IPS-NIHi11 (cell line): ENCODE data around the gene GOLGA8J.
"Not testable (repeated sequence)": the region's sequence is repeated elsewhere in the genome, so short reads cannot be mapped to it uniquely, and the experiment has no call there.

Experiments used
- DNase-seq: peaks from one replicate; pipeline ENCODE4 v3.0.0; 2012; ENCODE audit warnings: mixed read lengths, low spot score

GOLGA8J gene, protein sequence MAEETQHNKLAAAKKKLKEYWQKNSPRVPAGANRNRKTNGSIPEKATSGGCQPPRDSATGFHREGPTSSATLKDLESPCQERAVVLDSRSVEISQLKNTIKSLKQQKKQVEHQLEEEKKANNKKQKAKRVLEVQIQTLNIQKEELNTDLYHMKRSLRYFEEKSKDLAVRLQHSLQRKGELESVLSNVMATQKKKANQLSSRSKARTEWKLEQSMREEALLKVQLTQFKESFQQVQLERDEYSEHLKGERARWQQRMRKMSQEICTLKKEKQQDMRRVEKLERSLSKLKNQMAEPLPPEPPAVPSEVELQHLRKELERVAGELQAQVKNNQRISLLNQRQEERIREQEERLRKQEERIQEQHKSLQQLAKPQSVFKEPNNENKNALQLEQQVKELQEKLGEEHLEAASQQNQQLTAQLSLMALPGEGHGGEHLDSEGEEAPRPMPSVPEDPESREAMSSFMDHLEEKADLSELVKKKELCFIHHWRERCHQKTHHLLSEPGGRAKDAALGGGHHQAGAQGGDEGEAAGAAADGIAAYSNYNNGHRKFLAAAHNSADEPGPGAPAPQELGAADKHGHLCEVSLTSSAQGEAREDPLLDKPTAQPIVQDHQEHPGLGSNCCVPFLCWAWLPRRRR

DNA sequence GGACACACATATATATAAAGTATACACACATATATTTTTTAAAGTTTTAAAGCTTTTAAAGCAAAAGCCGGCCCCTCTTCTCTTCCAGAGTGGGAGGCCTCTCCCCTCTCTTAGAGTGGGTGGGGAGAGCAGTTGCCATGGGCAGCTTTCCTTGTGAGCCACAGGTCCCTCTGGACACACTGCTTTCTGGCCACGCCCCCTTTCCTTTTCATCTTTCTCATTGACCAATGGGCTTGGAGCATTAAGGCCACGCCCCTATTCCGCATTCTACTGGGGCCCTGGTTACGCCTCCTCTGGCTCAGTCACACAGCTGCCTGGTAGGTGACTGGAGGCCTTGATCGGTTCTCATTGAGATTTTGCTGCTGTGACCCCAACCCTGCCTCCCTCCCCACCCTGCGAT, at the start of gene GOLGA8J:
GOLGA8J (plus strand) TSS at position 301 of the 400 bp plus-strand sequence; CDS start at position 399, 98 bp downstream.
- not testable (repeated sequence) for DNase-seq

GRCh38 chr15:30033211-30033610, 49.5 kb upstream of the GOLGA8J start:
- no peak for DNase-seq

DNA sequence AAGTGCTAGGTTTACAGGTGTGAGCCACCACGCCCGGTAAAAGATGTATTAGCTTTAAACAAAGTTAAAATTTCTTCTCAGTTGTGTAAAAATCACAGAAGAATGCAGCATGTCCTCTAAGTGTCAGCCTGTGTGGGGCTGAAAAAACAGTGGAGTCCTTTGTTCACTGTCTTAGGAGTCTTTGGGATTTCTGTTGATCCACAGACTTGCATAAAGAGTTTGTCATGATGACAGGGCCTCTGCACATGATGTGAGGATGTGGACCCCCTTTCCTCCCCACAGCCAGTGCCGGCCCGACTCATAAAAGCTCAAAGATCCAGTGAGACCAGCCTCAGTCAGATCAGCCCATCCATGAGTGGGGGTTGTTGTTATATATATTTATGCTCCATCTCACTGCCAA, 49.0 kb upstream of the GOLGA8J start:
- no peak for DNase-seq

DNA sequence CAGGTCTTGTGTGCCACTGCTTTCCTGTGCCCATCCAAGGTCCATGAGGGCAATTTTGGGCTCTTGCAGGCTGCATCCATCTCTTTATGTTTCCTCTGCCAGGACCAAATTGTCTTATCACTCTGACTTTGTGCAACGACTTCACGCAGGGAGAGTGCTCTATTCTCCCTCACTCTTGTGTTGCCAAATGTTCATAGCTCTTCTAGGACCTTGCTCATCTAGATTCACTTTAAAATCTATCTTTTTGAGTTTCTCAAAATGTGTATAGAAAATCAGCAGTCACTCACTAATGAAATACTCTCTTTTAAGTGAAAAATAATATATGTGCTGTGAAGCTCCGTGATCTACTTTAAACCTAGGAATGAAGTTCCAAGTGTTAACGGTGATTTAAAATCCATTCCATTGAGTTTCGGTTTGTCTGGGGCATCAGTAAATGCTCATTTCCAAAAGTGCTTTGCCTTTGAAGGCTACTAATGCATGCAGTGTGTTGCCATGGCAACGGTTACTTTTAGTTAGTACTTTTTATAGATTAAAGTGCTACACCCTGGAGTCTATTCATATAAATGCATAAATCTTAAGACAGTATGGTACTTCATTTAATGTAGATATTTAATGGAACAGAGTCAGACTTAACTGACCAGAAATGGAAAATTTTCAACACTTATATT, 46.6 kb upstream of the GOLGA8J start:
- no peak for DNase-seq

GRCh38 chr15:30038667-30039523, 43.9 kb upstream of the GOLGA8J start:
- DNase-seq: no peak

DNA sequence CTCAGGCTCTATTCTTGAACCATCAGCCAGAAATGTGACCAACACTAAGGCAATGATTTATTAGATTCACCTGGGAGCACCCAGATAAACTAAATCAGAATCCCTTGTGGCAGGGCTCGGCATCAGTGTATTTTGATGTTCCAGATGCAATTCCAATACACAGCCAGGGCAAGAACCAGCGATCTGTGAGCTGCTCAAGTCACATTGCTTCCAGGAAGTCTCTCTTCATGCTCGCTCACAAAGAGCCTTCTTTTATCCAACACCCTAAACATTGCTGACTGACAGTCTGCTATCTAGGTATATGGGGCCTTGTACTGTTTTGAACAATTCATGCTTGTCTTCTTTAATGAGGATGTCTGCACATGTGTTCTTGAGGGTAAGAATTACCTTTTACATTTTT, 40.9 kb upstream of the GOLGA8J start:
- DNase-seq: no peak

DNA sequence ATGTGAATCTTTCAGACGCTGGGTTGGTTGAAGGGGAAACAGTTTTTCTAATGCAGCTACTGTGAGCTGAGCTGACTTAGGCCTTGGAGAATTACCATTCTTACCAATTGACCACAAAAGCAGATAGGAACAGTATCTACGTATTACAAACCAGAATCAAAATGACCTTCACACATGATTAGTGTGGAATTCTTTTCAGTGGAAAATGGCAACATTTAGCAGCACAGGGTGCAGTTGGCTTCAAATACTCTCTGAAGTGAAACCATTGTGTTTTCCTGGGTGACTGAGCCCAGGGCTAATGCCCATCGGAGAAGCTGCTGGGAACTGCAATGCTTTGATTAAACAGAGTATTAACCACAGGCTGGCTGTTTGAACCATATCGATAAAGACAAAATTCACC, 40.2 kb upstream of the GOLGA8J start:
- no peak for DNase-seq

- DNase-seq: no peak
These were observed 39.5 kb upstream of the GOLGA8J start for GRCh38 chr15:30043211-30043655.

- no peak for DNase-seq
These were observed 38.4 kb upstream of the GOLGA8J start for GRCh38 chr15:30044377-30044776.

DNA sequence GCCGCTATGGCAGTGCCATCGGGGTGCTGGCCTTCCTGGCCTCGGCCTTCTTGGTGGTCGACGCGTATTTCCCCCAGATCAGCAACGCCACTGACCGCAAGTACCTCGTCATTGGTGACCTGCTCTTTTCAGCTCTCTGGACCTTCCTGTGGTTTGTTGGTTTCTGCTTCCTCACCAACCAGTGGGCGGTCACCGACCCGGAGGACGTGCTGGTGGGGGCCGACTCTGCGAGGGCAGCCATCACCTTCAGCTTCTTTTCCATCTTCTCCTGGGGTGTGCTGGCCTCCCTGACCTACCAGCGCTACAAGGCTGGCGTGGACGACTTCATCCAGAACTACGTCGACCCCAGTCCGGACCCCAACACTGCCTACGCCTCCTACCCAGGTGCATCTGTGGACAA, 37.9 kb upstream of the GOLGA8J start:
- not testable (repeated sequence) for DNase-seq

- peak; percentile 29 for DNase-seq
These were observed 37.3 kb upstream of the GOLGA8J start for GRCh38 chr15:30045248-30046041.

GRCh38 chr15:30046430-30046829, 36.3 kb upstream of the GOLGA8J start:
- no peak for DNase-seq

DNA sequence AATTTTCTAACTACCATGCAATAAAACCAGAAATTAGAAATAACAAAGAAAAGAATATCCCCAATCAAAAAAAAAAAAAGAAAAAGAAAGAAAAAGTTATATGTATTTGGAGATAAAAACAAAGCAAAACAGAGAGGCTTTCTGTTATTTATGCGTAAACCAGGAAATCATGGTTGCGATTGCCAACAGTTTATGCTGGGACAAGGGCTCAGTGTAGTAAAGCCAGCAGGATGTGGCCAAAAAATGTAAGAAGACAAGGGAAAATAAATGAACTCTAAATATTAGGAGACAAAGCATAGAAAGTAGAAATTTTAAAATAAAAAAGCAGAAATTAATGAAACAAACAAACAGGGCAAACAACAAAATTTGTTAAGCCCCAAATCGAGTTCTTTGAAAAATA, 27.2 kb upstream of the GOLGA8J start:
- no peak for DNase-seq

- DNase-seq: no peak
These were observed 26.6 kb upstream of the GOLGA8J start for GRCh38 chr15:30056166-30056565.

DNA sequence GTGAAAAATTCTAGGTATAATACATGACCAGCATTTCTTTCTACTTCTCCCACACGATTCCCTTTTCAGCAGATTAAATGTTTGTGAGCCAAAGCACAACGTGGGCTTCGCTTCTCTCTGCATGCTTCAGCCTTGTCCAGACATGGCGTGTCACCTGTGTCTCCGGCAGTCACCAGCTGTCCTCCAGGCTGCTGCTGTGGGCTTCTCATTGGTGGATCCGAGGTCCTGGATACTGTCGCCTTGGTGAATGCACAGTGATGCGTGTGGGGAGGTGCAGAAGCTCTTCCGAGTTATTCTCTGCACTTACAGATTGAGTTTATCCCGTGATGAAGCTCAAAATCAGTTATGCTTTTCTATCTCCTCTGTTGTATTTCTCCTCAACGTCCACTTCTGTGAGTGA, 23.0 kb upstream of the GOLGA8J start:
- DNase-seq: no peak

GRCh38 chr15:30062881-30063280, 19.9 kb upstream of the GOLGA8J start:
- DNase-seq: no peak

GRCh38 chr15:30063835-30064546, 18.8 kb upstream of the GOLGA8J start:
- no peak for DNase-seq

DNA sequence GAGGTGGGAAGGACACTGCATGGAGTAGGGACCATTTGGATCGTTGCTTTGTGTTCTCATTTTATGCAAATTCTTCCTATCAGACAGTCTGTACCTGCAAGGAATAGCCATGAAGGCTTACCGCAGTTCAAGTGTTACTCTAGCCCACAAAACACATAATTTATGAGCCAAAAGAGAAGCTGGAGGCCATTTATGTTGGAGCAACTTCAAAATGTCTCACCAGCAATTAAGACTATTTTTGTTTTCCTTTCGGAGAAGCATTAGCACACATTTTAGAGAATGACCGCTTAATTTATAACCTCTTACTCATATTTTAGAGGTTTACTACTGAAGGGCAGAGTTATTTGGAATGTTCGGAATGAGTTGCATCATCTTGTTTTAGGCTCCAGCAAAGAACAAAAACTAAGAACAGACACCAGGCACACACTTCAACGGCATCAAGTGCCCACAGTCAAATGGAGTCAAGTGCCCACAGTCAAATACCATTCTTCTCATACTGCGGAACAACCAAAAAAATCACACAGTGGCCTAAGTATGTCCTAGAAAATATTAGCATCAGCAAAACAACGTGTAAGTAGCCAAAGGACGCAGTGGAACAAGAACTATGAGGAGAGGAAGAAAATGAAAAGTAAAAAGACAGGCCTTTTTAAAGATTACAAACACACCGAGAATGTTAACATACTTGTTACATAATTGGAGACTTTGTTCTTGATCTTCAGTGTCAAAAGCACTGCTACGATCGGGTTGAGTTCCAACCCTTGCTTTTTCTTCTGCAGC, 17.5 kb upstream of the GOLGA8J start:
- DNase-seq: no peak

GRCh38 chr15:30068326-30068725, 14.4 kb upstream of the GOLGA8J start:
- DNase-seq: no peak

DNA sequence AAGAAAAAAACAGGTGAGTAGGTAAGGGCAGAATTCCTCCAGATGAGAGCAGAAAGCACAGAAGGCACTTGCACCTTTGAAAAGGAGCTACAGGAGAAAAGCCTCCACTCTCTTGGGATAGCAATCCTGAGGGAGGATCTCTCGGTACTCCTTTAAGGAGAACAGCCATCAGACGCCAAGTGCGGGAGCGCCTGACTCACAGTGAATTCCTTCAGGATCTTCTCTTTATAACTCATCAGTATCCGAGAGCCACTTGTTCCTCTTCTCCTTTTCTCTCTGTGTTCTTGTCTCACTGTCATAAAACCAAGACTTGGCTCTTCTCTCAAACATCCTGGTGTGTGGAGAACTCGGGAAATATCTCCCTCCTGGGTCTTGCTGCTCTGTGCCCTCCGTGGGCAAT, 10.1 kb upstream of the GOLGA8J start:
- no peak for DNase-seq
